GM20431 (cell line): ENCODE results near the gene KRTAP4-12.
"Not testable (repeated sequence)": the region's sequence is repeated elsewhere in the genome, so short reads cannot be mapped to it uniquely, and the experiment has no call there.

Experiments
- in situ Hi-C: fragments of 300-500 bp; cut with MseI, MboI; formaldehyde crosslinking; loops from one replicate; pipeline ENCODE4 v1.15.0; 2020; ENCODE audit warnings: low sequenced_read_pairs; ENCODE audit not compliant: unreplicated experiment

Gene KRTAP4-12

GRCh38 chr17:41127371-41127770 lies 3.4 kb upstream of the KRTAP4-12 start:
- in situ Hi-C loops, result no loop called here

- in situ Hi-C loops, result no loop called here
Measured at GRCh38 chr17:41126412-41126811, 2.4 kb upstream of the KRTAP4-12 start.

GRCh38 chr17:41125064-41125463 lies 1.1 kb upstream of the KRTAP4-12 start:
- in situ Hi-C loops, result no loop called here

DNA sequence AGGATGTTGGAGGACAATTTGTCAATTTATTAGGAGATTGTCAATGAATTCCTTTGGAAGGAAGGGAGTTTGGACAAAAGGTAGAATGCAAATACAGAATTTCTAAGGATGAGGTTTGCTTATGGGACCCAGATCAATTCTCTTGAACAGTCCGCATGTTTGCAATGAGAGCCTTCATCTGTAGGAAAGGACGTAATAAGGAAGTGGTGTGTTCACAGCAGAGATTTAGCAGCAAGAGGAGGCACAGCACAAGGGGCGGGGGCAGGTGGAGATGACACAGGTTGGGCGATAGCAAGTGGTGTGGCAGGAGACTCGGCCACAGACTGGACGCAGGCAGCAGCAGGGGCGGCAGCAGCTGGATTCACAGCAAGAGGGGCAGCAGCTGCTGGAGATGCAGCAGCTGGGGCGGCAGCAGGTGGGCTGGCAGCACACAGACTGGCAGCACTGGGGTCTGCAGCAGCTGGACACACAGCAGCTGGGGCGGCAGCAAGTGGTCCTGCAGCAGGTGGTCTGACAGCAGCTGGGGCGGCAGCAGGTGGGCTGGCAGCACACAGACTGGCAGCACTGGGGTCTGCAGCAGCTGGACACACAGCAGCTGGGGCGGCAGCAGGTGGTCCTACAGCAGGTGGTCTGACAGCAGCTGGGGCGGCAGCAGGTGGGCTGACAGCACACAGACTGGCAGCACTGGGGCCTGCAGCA lies 541 bp downstream of the KRTAP4-12 start:
- in situ Hi-C loops, result not testable (repeated sequence)

- in situ Hi-C loops, result no loop called here
Measured at GRCh38 chr17:41121742-41122141, 2.2 kb downstream of the KRTAP4-12 start.

- in situ Hi-C loops, result not testable (repeated sequence)
Measured at GRCh38 chr17:41119696-41120690, 4.0 kb downstream of the KRTAP4-12 start.

DNA sequence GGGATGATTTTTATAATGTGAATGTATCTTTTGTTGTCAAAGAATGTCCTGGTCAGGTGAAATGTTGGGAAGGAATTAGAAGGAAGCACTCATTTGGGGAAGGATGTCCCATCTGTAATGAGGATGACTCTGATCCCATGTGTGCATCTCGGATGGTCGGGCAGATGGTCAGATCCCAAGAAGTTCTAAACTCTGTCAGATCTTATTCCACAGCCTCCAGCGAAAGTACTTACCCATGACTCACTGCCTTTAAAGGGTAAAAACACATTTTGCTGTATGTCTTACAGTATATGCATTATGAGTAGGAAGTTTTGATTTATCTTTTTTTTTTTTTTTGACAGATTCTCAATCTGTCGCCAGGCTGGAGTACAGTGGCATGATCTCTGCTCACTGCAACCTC lies 5.3 kb downstream of the KRTAP4-12 start:
- in situ Hi-C loops, result no loop called here

DNA sequence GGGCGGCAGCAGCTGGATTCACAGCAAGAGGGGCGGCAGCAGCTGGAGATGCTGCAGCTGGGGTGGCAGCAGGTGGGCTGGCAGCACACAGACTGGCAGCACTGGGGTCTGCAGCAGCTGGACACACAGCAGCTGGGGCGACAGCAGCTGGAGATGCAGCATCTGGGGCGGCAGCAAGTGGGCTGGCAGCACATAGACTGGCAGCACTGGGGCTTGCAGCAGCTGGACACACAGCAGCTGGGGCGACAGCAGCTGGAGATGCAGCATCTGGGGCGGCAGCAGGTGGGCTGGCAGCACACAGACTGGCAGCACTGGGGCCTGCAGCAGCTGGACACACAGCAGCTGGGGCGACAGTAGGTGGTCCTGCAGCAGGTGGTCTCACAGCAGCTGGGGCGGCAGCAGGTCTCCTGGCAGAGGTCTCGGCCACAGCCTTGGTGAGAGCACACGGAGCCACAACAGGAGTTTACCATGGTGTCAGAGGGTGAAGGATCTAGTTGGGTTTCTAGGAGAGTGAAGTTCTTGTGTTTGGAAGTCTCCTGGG lies 6.1 kb downstream of the KRTAP4-12 start, which contains the start of gene KRTAP4-11:
KRTAP4-11 (minus strand) TSS at position 528 of the 541 bp plus-strand sequence; CDS start at position 470, 58 bp downstream.
- in situ Hi-C loops, result not testable (repeated sequence)

DNA sequence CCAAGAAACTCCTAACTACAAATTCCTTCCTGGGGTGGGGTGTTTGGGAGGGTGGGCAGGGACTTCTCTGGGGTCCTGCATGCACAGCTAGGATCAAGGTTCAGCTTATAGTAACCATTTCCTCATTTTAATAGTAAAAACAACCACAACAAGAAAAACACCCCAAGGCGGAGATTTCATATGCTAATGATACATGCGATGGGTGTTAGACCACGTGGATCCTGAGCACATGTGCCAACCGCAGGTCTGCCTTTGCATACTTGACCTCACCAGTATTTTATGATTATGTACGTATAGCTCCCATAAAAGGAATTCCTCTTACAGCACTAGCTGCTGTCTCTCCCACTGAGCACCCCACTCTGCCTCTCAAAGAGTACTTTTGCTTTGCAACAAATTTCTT lies 7.7 kb downstream of the KRTAP4-12 start:
- in situ Hi-C loops, result no loop called here

- in situ Hi-C loops, result no loop called here
Measured at GRCh38 chr17:41111151-41111885, 12.7 kb downstream of the KRTAP4-12 start.

DNA sequence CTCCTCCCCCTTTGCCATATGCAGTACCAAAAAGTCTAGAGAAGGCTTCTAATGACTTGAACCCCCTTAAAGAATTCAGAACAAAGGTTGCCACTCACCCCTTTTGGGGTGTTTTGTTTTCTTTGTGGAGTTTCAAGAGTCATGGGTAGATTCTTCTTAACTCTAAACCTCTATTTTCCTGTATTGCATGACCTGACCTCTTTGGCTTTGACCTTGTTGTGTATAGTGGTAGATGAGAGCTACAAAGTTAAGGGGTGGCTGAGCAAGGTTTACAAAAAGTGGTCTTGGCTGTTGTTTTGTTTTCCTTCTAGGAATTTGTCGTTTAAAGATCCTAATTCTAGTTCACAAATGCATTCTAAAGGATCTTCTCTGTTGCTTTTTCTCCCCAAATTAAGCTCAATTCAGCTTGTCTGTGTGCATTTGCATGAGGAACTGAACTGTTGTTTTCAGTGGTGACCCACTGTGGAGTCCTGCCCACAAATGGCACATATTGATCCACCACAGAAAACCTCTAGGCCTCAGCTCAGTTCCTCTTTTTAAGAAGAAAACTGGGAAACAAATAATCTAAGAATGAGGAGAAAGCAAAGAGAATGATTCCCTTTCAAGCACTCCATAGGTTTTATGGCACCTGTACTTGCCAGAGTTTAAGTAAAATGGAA lies 15.1 kb downstream of the KRTAP4-12 start:
- in situ Hi-C loops, result not testable (repeated sequence)

GRCh38 chr17:41107941-41108450 lies 16.0 kb downstream of the KRTAP4-12 start:
- in situ Hi-C loops, result no loop called here

DNA sequence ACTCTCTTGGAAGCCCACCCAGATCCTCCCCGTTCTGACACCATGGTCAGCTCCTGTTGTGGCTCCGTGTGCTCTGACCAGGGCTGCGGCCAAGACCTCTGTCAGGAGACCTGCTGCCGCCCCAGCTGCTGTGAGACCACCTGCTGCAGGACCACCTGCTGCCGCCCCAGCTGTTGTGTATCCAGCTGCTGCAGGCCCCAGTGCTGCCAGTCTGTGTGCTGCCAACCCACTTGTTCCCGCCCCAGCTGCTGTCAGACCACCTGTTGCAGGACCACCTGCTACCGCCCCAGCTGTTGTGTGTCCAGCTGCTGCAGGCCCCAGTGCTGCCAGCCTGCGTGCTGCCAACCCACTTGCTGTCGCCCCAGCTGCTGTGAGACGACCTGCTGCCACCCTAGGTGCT lies 18.6 kb downstream of the KRTAP4-12 start, which contains the start of gene KRTAP4-9:
KRTAP4-9 (plus strand) TSS at position 43 of the 400 bp plus-strand sequence; CDS start at position 43, 0 bp downstream.
- in situ Hi-C loops, result not testable (repeated sequence)

- in situ Hi-C loops, result not testable (repeated sequence)
Measured at GRCh38 chr17:41104386-41105038, 19.5 kb downstream of the KRTAP4-12 start.

GRCh38 chr17:41103896-41104295 lies 20.1 kb downstream of the KRTAP4-12 start:
- in situ Hi-C loops, result no loop called here

DNA sequence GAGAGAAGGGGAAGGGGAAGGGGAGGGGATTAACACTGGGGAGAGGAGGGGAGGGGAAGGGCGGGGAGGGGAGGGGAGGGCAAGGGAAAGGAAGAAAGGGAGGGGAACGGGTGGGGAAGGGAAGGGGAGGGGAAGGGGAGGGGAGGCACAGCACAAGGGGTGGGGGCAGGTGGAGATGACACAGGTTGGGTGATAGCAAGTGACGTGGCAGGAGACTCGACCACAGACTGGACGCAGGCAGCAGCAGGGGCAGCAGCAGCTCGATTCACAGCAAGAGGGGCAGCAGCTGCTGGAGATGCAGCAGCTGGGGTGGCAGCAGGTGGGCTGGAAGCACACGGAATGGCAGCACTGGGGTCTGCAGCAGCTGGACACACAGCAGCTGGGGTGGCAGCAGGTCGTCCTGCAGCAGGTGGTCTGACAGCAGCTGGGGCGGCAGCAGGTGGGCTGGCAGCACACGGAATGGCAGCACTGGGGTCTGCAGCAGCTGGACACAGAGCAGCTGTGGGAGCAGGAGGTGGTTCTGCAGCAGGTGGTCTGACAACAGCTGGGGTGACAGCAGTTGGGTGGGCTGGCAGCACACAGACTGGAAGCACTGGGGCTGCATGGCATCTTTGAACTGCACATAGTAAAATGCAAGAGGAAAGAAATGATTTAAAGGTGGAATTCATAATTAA lies 22.3 kb downstream of the KRTAP4-12 start, which contains the start of gene KRTAP4-16:
KRTAP4-16 (minus strand) TSS at position 624 of the 674 bp plus-strand sequence; CDS start at position 624, 0 bp downstream.
- in situ Hi-C loops, result no loop called here

DNA sequence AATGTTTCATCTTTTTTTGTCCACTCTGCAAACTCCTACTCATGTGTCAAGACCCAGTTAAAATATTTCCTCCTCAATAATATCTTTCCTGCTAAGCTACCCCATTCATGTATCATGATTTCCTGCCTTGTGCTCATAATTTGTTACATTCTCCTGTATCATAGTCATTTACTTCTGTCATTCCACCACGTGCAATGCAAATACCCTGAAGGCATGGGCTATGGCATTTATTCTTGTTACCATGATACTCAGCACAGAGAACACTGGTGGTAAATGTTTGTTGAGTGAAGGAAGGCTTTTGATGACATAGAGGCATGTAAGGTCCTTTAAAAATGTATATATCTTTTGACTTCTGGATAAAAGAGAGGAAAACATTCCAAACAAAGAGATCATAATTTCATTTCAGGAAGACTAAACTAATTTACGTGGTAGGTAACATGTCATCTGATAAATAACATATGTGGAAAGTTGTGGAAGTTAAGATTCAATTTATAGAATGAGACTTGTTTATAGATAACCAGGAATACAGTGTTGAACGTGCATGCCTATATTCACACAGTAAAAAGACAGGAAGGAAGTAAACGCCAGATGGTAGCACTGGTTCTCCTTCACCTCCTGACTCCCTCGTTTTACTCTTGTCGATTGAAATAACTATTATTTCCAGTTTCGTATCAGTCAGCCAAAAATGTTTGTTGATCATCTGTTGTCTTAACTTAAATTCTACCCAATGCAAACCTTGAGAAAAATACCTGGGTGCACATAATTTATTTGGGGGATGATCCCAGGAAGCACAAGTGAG lies 24.1 kb downstream of the KRTAP4-12 start:
- in situ Hi-C loops, result not testable (repeated sequence)
